Measurements from ENCODE around the gene MAN1B1.

MAN1B1 gene

DNA sequence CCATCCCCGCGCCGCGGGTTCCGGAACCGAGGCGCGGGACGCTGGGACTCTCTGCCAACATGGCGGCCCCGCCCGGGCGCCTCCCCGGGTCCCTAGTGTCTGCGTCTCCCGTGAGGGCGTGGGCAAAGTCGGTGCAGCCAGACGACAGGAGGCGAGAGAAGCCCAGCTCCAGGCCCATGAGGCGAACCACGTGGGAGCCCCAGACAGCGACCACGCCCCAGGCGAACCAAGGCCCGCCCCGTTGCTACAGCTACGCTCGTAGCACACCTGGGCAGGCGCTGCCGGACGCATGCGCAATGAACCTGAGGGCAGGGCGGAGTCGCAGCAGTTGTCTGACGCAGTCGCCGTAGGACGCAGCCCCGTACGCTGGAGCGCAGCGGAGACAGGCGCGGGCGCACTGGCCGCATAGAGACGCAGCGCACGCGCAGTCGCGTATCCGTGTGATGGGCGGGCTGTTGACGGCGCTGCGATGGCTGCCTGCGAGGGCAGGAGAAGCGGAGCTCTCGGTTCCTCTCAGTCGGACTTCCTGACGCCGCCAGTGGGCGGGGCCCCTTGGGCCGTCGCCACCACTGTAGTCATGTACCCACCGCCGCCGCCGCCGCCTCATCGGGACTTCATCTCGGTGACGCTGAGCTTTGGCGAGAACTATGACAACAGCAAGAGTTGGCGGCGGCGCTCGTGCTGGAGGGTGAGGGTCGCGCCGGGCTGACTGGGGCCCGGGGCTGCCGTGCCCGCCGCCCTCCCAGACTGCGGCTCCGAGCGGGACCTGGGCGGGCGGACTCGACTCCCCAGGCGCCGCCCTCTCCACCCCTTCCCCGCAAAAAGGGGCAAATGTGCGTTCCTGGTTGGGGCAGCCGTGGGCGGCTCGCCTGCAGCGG is at the start of gene MAN1B1:
Gene MAN1B1 (plus strand): TSS at position 455 of the 878 bp plus-strand sequence. CDS start 15 bp downstream, at position 470.
- H3K27me3 ChIP-seq (ENCODE audit: control insufficient read depth, insufficient read depth, low read length), result peaks cover 4% of the 10 kb centered on the region
- no peaks in the 10 kb centered on the region for H3K9me3 ChIP-seq (ENCODE audit: control insufficient read depth, insufficient read depth, low read length)
- peaks cover 2% of the 10 kb centered on the region for H3K4me1 ChIP-seq (ENCODE audit: control insufficient read depth, insufficient read depth, low read length)
- H3K9ac ChIP-seq (ENCODE audit: low read depth, low read length), result peak within 1 kb of the TSS; percentile 76
- peaks cover 26% of the 10 kb centered on the region for H3K36me3 ChIP-seq (ENCODE audit: control insufficient read depth, insufficient read depth, low read length)
- H3K4me3 ChIP-seq (ENCODE audit: low read depth, low read length), result peak within 1 kb of the TSS; percentile 75

GRCh38 chr9:137037035-137037434 is 49.8 kb upstream of the MAN1B1 start:
- H3K4me1 ChIP-seq (ENCODE audit: control insufficient read depth, insufficient read depth, low read length), result no peaks in the 10 kb centered on the region
- H3K27me3 ChIP-seq (ENCODE audit: control insufficient read depth, insufficient read depth, low read length), result no peaks in the 10 kb centered on the region
- H3K4me3 ChIP-seq (ENCODE audit: low read depth, low read length), result no peak overlapping the region
- peaks cover 6% of the 10 kb centered on the region for H3K36me3 ChIP-seq (ENCODE audit: control insufficient read depth, insufficient read depth, low read length)
- no peak overlapping the region for H3K9ac ChIP-seq (ENCODE audit: low read depth, low read length)
- H3K9me3 ChIP-seq (ENCODE audit: control insufficient read depth, insufficient read depth, low read length), result no peaks in the 10 kb centered on the region

DNA sequence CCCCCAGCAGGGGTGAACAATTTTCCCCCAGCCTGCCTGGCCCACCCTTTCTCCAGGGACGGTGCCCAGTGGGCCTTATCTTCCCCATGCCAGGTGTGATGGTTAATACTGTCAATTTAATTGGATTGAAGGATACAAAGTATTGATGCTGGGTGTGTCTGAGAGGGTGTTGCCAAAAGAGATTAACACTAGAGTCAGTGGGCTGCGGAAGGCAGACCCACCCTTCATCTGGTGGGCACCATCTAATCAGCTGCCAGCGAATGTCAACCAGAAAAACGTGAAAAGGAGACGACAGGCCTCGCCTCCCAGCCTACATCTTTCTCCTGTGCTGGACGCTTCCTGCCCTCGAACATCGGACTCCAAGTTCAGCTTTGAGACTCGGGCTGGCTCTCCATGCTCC is 49.3 kb upstream of the MAN1B1 start:
- Histone ChIP-seq H3K4me1 (ENCODE audit: control insufficient read depth, insufficient read depth, low read length) (no peaks in the 10 kb centered on the region), H3K27me3 (ENCODE audit: control insufficient read depth, insufficient read depth, low read length) (no peaks in the 10 kb centered on the region), H3K36me3 (ENCODE audit: control insufficient read depth, insufficient read depth, low read length) (peaks cover 6% of the 10 kb centered on the region), H3K9me3 (ENCODE audit: control insufficient read depth, insufficient read depth, low read length) (no peaks in the 10 kb centered on the region), H3K4me3 (ENCODE audit: low read depth, low read length) (no peak overlapping the region), H3K9ac (ENCODE audit: low read depth, low read length) (no peak overlapping the region)

- H3K27me3 ChIP-seq (ENCODE audit: control insufficient read depth, insufficient read depth, low read length), result no peaks in the 10 kb centered on the region
- H3K4me1 ChIP-seq (ENCODE audit: control insufficient read depth, insufficient read depth, low read length), result no peaks in the 10 kb centered on the region
- H3K9ac ChIP-seq (ENCODE audit: low read depth, low read length), result no peak overlapping the region
- no peaks in the 10 kb centered on the region for H3K9me3 ChIP-seq (ENCODE audit: control insufficient read depth, insufficient read depth, low read length)
- no peak overlapping the region for H3K4me3 ChIP-seq (ENCODE audit: low read depth, low read length)
- peaks cover 6% of the 10 kb centered on the region for H3K36me3 ChIP-seq (ENCODE audit: control insufficient read depth, insufficient read depth, low read length)
Observed at GRCh38 chr9:137038916-137039315, 47.9 kb upstream of the MAN1B1 start.

DNA sequence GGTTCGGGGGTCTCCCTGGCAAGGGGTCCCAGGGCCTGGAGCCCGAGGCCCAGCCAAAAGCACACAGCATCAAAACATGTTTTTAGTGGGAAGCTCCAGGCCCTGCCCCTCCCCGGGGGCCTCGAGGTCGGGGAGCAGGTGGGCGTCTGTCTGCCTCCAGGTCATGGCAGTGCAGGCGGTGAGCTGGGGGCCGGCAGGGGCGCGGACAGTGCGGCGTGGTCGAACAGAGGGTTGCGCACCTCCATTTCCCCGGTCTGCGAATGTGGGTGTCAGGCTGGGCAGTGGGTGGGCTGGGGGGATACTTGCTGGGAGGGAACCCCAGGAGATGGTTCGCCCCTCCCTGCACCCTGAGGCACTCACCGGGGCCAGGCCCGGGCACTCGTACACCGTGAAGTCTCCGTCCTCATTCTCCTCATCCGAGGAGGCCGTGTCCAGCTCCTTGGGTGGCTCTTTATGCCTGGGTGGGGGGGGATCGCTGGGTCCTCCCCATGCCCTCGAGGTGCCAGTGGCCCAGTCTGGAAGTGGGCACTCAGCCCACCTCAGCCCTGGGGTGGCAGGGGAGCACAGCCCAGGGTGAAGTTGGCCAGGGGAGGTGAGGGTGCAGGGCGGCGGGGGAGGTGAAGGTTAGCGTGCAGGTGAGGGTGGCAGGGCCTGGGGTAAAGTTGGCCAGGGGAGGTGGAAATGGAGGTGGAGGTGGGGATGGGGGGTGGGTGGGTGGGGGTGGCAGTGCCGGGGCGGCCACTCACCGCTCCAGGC is 47.0 kb upstream of the MAN1B1 start:
- no peak overlapping the region for H3K4me3 ChIP-seq (ENCODE audit: low read depth, low read length)
- peaks cover 2% of the 10 kb centered on the region for H3K27me3 ChIP-seq (ENCODE audit: control insufficient read depth, insufficient read depth, low read length)
- no peaks in the 10 kb centered on the region for H3K9me3 ChIP-seq (ENCODE audit: control insufficient read depth, insufficient read depth, low read length)
- peaks cover 6% of the 10 kb centered on the region for H3K36me3 ChIP-seq (ENCODE audit: control insufficient read depth, insufficient read depth, low read length)
- H3K9ac ChIP-seq (ENCODE audit: low read depth, low read length), result no peak overlapping the region
- H3K4me1 ChIP-seq (ENCODE audit: control insufficient read depth, insufficient read depth, low read length), result no peaks in the 10 kb centered on the region

DNA sequence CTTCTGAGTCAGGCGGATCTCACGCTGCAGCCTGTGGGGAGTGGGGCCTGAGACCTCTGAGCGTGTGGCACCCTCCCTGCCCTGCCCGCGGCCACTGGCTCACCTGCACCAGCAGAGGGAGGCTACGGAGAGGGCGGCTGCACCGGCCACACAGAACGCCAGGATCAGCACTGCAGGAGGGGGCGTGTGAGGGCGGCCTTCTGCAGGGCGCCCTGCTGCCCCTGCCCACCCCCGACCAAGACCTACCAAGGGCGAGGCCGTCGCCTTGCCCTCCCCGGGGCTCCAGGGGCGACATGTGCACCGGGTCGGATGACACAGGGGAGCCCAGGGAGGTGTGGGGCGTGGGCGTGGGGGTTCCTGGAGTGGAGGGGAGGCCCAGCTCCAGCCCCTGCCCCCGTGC is 46.2 kb upstream of the MAN1B1 start:
- no peaks in the 10 kb centered on the region for H3K4me1 ChIP-seq (ENCODE audit: control insufficient read depth, insufficient read depth, low read length)
- no peak overlapping the region for H3K4me3 ChIP-seq (ENCODE audit: low read depth, low read length)
- H3K27me3 ChIP-seq (ENCODE audit: control insufficient read depth, insufficient read depth, low read length), result peaks cover 10% of the 10 kb centered on the region
- no peaks in the 10 kb centered on the region for H3K9me3 ChIP-seq (ENCODE audit: control insufficient read depth, insufficient read depth, low read length)
- peaks cover 6% of the 10 kb centered on the region for H3K36me3 ChIP-seq (ENCODE audit: control insufficient read depth, insufficient read depth, low read length)
- no peak overlapping the region for H3K9ac ChIP-seq (ENCODE audit: low read depth, low read length)

GRCh38 chr9:137041124-137041523 is 45.7 kb upstream of the MAN1B1 start:
- no peaks in the 10 kb centered on the region for H3K9me3 ChIP-seq (ENCODE audit: control insufficient read depth, insufficient read depth, low read length)
- peaks cover 10% of the 10 kb centered on the region for H3K27me3 ChIP-seq (ENCODE audit: control insufficient read depth, insufficient read depth, low read length)
- no peaks in the 10 kb centered on the region for H3K4me1 ChIP-seq (ENCODE audit: control insufficient read depth, insufficient read depth, low read length)
- H3K9ac ChIP-seq (ENCODE audit: low read depth, low read length), result no peak overlapping the region
- peaks cover 6% of the 10 kb centered on the region for H3K36me3 ChIP-seq (ENCODE audit: control insufficient read depth, insufficient read depth, low read length)
- no peak overlapping the region for H3K4me3 ChIP-seq (ENCODE audit: low read depth, low read length)

DNA sequence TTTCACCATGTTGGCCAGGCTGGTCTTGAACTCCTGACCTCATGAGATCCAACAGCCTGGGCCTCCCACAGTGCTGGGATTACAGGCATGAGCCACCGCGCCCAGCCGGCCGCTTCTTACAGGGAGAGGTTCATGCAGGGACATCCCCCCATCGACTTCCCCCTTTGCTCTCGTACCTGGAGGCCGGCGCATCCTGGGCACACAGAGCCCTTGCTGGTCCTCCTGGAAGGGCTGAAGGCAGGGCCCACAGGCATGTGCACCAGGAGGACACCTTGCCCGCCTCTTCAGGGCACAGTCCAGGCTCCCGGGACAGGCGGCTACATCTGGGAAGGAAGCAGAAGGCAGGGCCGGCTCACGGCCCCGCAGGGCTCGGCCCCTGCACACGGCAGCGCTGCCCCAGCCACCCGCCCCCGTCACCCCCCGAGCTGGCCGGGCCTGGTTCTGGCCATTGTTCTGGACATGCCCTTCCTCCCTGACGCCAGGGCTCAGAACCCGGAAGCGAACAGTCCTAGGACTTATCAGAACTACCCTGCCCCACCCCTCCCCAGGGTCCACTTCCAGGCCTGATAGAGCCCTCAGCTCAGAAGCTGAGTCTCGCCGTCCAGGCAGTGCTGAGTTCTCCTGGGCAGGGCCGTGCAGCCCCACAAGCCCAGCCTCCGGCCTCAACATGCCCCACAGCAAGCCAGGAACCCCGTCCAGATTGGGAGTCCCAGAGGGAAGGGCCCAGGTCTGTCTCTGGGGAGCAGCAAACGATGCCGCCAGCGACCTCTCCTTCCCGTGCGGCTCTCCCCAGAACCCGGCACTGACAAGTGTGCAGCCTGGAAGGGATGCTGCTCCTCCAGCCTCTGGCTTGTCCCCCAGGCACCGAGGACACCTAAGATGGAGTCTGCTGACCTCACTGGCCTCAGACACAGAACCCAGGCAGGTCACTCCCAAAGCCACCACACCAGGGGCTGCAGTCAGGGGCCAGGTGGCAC is 43.7 kb upstream of the MAN1B1 start:
- Histone ChIP-seq H3K4me1 (ENCODE audit: control insufficient read depth, insufficient read depth, low read length) (no peaks in the 10 kb centered on the region), H3K36me3 (ENCODE audit: control insufficient read depth, insufficient read depth, low read length) (peaks cover 3% of the 10 kb centered on the region), H3K9me3 (ENCODE audit: control insufficient read depth, insufficient read depth, low read length) (no peaks in the 10 kb centered on the region), H3K9ac (ENCODE audit: low read depth, low read length) (no peak overlapping the region), H3K4me3 (ENCODE audit: low read depth, low read length) (no peak overlapping the region), H3K27me3 (ENCODE audit: control insufficient read depth, insufficient read depth, low read length) (peaks cover 20% of the 10 kb centered on the region)

DNA sequence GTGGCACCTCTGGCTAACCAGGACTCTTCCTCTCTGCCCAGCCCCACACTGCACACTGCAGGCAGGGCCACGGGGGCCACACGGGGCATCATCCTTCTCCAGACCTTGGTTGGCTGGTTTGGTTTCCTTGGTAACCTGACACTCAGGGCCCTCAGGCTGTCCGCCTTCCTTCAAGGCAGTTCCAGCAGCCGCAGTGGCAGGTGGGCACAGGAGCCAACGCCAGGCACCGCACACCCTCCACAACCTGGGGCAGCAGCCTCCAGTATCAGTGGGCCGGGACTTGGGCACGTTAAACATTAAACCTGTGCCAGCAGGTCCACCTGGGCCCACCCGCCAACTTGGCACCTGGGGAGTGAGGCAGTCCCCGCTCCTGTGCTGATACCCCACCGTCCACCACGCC is 42.7 kb upstream of the MAN1B1 start:
- Histone ChIP-seq H3K9me3 (ENCODE audit: control insufficient read depth, insufficient read depth, low read length) (no peaks in the 10 kb centered on the region), H3K36me3 (ENCODE audit: control insufficient read depth, insufficient read depth, low read length) (peaks cover 3% of the 10 kb centered on the region), H3K4me3 (ENCODE audit: low read depth, low read length) (no peak overlapping the region), H3K27me3 (ENCODE audit: control insufficient read depth, insufficient read depth, low read length) (peaks cover 23% of the 10 kb centered on the region), H3K4me1 (ENCODE audit: control insufficient read depth, insufficient read depth, low read length) (no peaks in the 10 kb centered on the region), H3K9ac (ENCODE audit: low read depth, low read length) (no peak overlapping the region)

DNA sequence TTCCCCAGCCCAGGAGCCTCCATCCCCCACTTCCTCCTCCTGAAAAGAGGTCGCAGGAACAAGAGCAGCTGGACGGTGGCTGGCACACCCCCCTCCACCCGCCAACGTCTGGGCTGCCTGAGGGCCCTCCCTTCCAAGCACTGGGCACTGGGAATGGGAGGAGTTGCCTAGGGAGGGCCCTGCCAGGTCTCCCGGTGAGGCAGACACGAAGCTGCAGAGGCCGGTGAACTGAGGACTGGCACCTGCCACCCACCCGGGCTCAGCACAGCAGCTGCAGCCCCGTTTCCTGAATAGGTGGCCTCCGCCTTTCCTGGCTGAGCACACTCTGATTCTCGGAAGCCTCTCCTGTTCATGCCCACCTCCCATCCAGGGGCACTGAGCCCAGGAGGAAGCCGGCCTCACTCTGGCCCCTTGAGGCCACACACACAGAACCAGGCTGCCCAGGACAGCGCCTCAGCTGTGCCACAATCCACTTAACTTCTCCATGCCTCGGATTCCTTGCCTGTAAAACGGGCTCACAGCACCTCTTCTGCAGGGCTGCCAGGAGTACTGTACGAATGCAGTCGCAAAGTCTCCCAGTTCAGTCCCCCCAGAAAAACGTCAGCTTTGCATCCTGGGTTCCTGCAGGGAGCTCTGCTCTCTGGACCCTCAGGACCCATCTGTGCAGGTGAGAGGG is 42.1 kb upstream of the MAN1B1 start:
- Histone ChIP-seq H3K36me3 (ENCODE audit: control insufficient read depth, insufficient read depth, low read length) (peaks cover 3% of the 10 kb centered on the region), H3K4me3 (ENCODE audit: low read depth, low read length) (peak overlapping the region; percentile 49), H3K4me1 (ENCODE audit: control insufficient read depth, insufficient read depth, low read length) (no peaks in the 10 kb centered on the region), H3K27me3 (ENCODE audit: control insufficient read depth, insufficient read depth, low read length) (peaks cover 29% of the 10 kb centered on the region), H3K9me3 (ENCODE audit: control insufficient read depth, insufficient read depth, low read length) (no peaks in the 10 kb centered on the region), H3K9ac (ENCODE audit: low read depth, low read length) (no peak overlapping the region)
